Endothelial cell of umbilical vein (primary cell): Measurements from ENCODE around the gene PREP. TPM values are rescaled to one million over a fixed set of nuclear protein-coding genes. Genes with fewer than 3 reads are reported as not detected.

Source experiments
- BruUV-seq: library from RNA; stranded (reverse); fragments of 400-500 nt; replicated peaks from 2 replicates; lab custom pipeline; 2021; lab: Mats Ljungman, UMichigan
- CTCF ChIA-PET: fragments of 300-600, 350-600 bp; sonication (Branson Sonifier 250); formaldehyde crosslinking; loops from one replicate; lab custom pipeline; 2021; ENCODE audit warnings: antibody characterized with exemption, inconsistent platforms; lab: Charles Lee
- POLR2A ChIA-PET: fragments of 300-600, 350-600 bp; sonication (Branson Sonifier 250); formaldehyde crosslinking; loops from one replicate; lab custom pipeline; 2021; ENCODE audit warnings: antibody characterized with exemption, inconsistent platforms; lab: Charles Lee
- DNase-seq: peaks from one replicate; pipeline ENCODE4 v3.0.0-alpha.2; 2011; ENCODE audit warnings: low read depth, low spot score
- FAIRE-seq: peaks from 2 replicates; lab custom pipeline; 2011; peaks lifted over from hg19 to GRCh38; lab: Jason Lieb, UNC
- H2AFZ ChIP-seq: 2 replicates; pipeline ENCODE4 v1.6.0; 2012; ENCODE audit warnings: low read depth, low read length, control low read depth, inconsistent platforms
- H3K27ac ChIP-seq: 2 replicates; pipeline ENCODE4 v1.5.1; 2011; ENCODE audit warnings: low read depth, mild to moderate bottlenecking, control low read depth, low read length, moderate library complexity; ENCODE audit not compliant: insufficient read depth
- H3K27me3 ChIP-seq, 2 experiments: 2 replicates each; pipeline versions ENCODE4 v1.6.0 to v1.6.1; 2011; ENCODE audit warnings: low read length in 2 of 2, mixed read lengths in 1 of 2; ENCODE audit not compliant: control insufficient read depth in 2 of 2, insufficient read depth in 2 of 2
- H3K36me3 ChIP-seq, 2 experiments: 2 replicates in 1 of 2; 3 replicates in 1 of 2; pipeline ENCODE4 v1.5.1; 2011; ENCODE audit warnings: low read length in 2 of 2, mild to moderate bottlenecking in 1 of 2, moderate library complexity in 1 of 2; ENCODE audit not compliant: control insufficient read depth in 2 of 2, insufficient read depth in 2 of 2; ENCODE audit errors: extremely low read depth in 1 of 2
- H3K4me1 ChIP-seq: 3 replicates; pipeline ENCODE4 v1.5.1; 2011; ENCODE audit warnings: mild to moderate bottlenecking, low read length; ENCODE audit not compliant: control insufficient read depth, insufficient read depth; ENCODE audit errors: extremely low read depth
- H3K4me2 ChIP-seq: 2 replicates; pipeline ENCODE4 v1.6.1; 2011; ENCODE audit warnings: low read length, control low read depth, mixed read lengths; ENCODE audit not compliant: insufficient read depth
- H3K4me3 ChIP-seq, 3 experiments: fragments of 200-600 bp in 1 of 3; sonication (generic), shearing (Covaris generic) in 1 of 3; replicated peaks in 1 of 3; 2 replicates each; pipeline ENCODE4 v1.5.1; 2011 to 2016; ENCODE audit warnings: control low read depth in 3 of 3, low read length in 3 of 3, mild to moderate bottlenecking in 2 of 3, inconsistent platforms in 1 of 3, low read depth in 1 of 3, moderate library complexity in 1 of 3; ENCODE audit not compliant: insufficient read depth in 1 of 3
- H3K79me2 ChIP-seq: 2 replicates; pipeline ENCODE4 v1.6.0; 2012; ENCODE audit warnings: low read length, inconsistent platforms; ENCODE audit not compliant: control insufficient read depth, insufficient read depth
- H3K9ac ChIP-seq: replicated peaks from 2 replicates; pipeline ENCODE3; 2011; ENCODE audit warnings: low read length, control low read depth; ENCODE audit not compliant: insufficient read depth; ENCODE audit errors: extremely low read depth
- H3K9me1 ChIP-seq: replicated peaks from 3 replicates; pipeline ENCODE4 v1.6.0; 2011; ENCODE audit warnings: mild to moderate bottlenecking, low read length; ENCODE audit not compliant: control insufficient read depth, insufficient read depth; ENCODE audit errors: extremely low read depth
- H3K9me3 ChIP-seq: replicated peaks from 2 replicates; pipeline ENCODE4 v1.5.1; 2012; ENCODE audit warnings: low read length, inconsistent platforms; ENCODE audit not compliant: control insufficient read depth, insufficient read depth
- H4K20me1 ChIP-seq: replicated peaks from 2 replicates; pipeline ENCODE3; 2011; ENCODE audit warnings: mild to moderate bottlenecking, low read length; ENCODE audit not compliant: control insufficient read depth, insufficient read depth; ENCODE audit errors: extremely low read depth
- CTCF ChIP-seq, 2 donors: IDR thresholded peaks; 1 replicate in 1 of 2; 2 replicates in 1 of 2; pipeline ENCODE4 v1.5.1; 2011; ENCODE audit warnings: low read length in 2 of 2, mild to moderate bottlenecking in 2 of 2, moderate library complexity in 2 of 2, control low read depth in 1 of 2, inconsistent platforms in 1 of 2, low read depth in 1 of 2; ENCODE audit not compliant: insufficient read depth in 1 of 2; ENCODE audit errors: extremely low read depth in 1 of 2
- EZH2 ChIP-seq: IDR thresholded peaks from 2 replicates; pipeline ENCODE4 v1.6.1; 2012; ENCODE audit warnings: borderline replicate concordance, low read depth, mild to moderate bottlenecking, moderate library complexity, low read length, inconsistent platforms; ENCODE audit not compliant: severe bottlenecking
- FOS ChIP-seq: IDR thresholded peaks from 2 replicates; pipeline ENCODE4 v1.6.1; 2011; ENCODE audit warnings: mild to moderate bottlenecking, low read length, moderate library complexity, borderline replicate concordance; ENCODE audit not compliant: insufficient read depth
- GATA2 ChIP-seq: IDR thresholded peaks from 2 replicates; pipeline ENCODE4 v1.7.0; 2011; ENCODE audit warnings: low read depth, mild to moderate bottlenecking, moderate library complexity, mixed read lengths, low read length; ENCODE audit not compliant: insufficient read length, insufficient read depth
- JUN ChIP-seq: IDR thresholded peaks from 2 replicates; pipeline ENCODE4 v1.6.1; 2011; ENCODE audit warnings: borderline replicate concordance, low read depth; ENCODE audit not compliant: insufficient read length, insufficient read depth
- MAX ChIP-seq: IDR thresholded peaks from 2 replicates; pipeline ENCODE4 v1.6.1; 2011; ENCODE audit not compliant: insufficient read depth, insufficient read length
- MYC ChIP-seq: IDR thresholded peaks from one replicate; pipeline ENCODE4 v1.6.1; 2011; ENCODE audit warnings: mild to moderate bottlenecking, low read depth, low read length
- POLR2A ChIP-seq: IDR thresholded peaks from 2 replicates; pipeline ENCODE4 v1.6.1; 2012; ENCODE audit warnings: low read depth, mild to moderate bottlenecking, control low read depth, low read length
- POLR2AphosphoS5 ChIP-seq: IDR thresholded peaks from 2 replicates; pipeline ENCODE4 v1.6.1; 2012; ENCODE audit warnings: low read depth, mild to moderate bottlenecking, control low read depth, low read length, moderate library complexity; ENCODE audit not compliant: insufficient read depth
- dilution Hi-C: fragments of 300-500 bp; cut with MboI; formaldehyde crosslinking; loops from one replicate; pipeline ENCODE4 v1.15.0; 2019; ENCODE audit warnings: low sequenced_read_pairs; ENCODE audit not compliant: extremely low pct_ligation_motif_present
- intact Hi-C: fragments of 100-400 bp; cut with micrococcal nuclease; formaldehyde crosslinking; loops from one replicate; pipeline ENCODE4 v1.10.0; 2022
- polyA plus RNA-seq, 4 experiments: library from polyadenylated mRNA; depleted of rRNA in 3 of 4; stranded (reverse) in 3 of 4; unstranded in 1 of 4; fragments of >200 nt; gene quantifications; 2 replicates each; pipeline versions ENCODE4 v1.2.1 to v1.2.3, GENCODE V29; 2011 to 2012; ENCODE audit warnings: missing spikeins in 1 of 4
- total RNA-seq: library from RNA; stranded (reverse); gene quantifications from 2 replicates; pipeline ENCODE4 v1.2.3, GENCODE V29; 2021

The PREP gene
- total and polyA plus RNA-seq, 2 donors (not counting 3 experiments of a cell fraction or from before 2014, with no cell fraction given): 17.2 to 37.7 TPM

- DNase-seq (no peak), FAIRE-seq (no peak)
- Histone ChIP-seq H3K9me3 (no peaks in the 10 kb centered on the region), H3K4me1 (no peaks in the 10 kb centered on the region), H3K36me3 (peaks cover 0 to 2% of the 10 kb centered on the region in 2 experiments), H3K27me3 (no peaks in the 10 kb centered on the region), H3K4me3 (no peak overlapping the region), H3K4me2 (no peak overlapping the region), H3K9me1 (no peaks in the 10 kb centered on the region), H4K20me1 (no peaks in the 10 kb centered on the region), H3K79me2 (no peaks in the 10 kb centered on the region), H2AFZ (no peak overlapping the region), H3K27ac (no peak overlapping the region), H3K9ac (no peak overlapping the region)
- ChIA-PET POLR2A (no interaction called here), CTCF (interaction anchor here (1.3 kb wide), 1 partner anchor 97 kb away, joined by 3 read pairs; the partner anchor contains the start of gene PREP)
- intact Hi-C loops: no loop called here
- BruUV-seq: no TSS peak
- no peak for TF ChIP-seq MAX
- no peak for TF ChIP-seq GATA2
- TF ChIP-seq FOS: no peak
- no peak for TF ChIP-seq EZH2
- no peak for TF ChIP-seq POLR2A
- no peak for TF ChIP-seq CTCF (IDR thresholded peaks at IDR 0.05; ENCODE audit: extremely low read depth in 1 of 2, insufficient read depth in 1 of 2, low read depth in 1 of 2, low read length in 2 of 2)
- TF ChIP-seq MYC: no peak
- TF ChIP-seq JUN: no peak
- TF ChIP-seq POLR2AphosphoS5: no peak
- dilution Hi-C loops: no loop called here
These were observed 97.4 kb downstream of the PREP start for GRCh38 chr6:105305521-105305920.
